Ectodermal cell (in vitro differentiated cells): ENCODE measurements around the gene HAND2.
A peak's percentile ranks its signal among the peaks of the same experiment; 100 is the strongest.

Experiments used
- H3K27ac ChIP-seq: 2 replicates; pipeline ENCODE4 v1.7.0; 2013; ENCODE audit warnings: mild to moderate bottlenecking, low read depth, low read length; ENCODE audit not compliant: insufficient read depth, poor library complexity, severe bottlenecking
- H3K27me3 ChIP-seq: 2 replicates; pipeline ENCODE4 v1.7.0; 2013; ENCODE audit warnings: mild to moderate bottlenecking, low read length; ENCODE audit not compliant: insufficient read depth, control insufficient read depth, poor library complexity, severe bottlenecking
- H3K36me3 ChIP-seq: one replicate; pipeline ENCODE4 v1.7.0; 2013; ENCODE audit warnings: low read length; ENCODE audit not compliant: control insufficient read depth, insufficient read depth
- H3K4me1 ChIP-seq: one replicate; pipeline ENCODE4 v1.7.0; 2013; ENCODE audit warnings: low read length; ENCODE audit not compliant: control insufficient read depth, insufficient read depth
- H3K4me3 ChIP-seq: 2 replicates; pipeline ENCODE4 v1.7.0; 2013; ENCODE audit warnings: low read depth, low read length, control low read depth; ENCODE audit not compliant: insufficient read depth
- H3K9me3 ChIP-seq: 2 replicates; pipeline ENCODE4 v1.7.0; 2013; ENCODE audit warnings: mild to moderate bottlenecking, low read length, moderate library complexity; ENCODE audit not compliant: control insufficient read depth
- WGBS, 2 experiments: methylation state at CpG; one replicate each; pipeline ENCODE4 v1.1.7; 2013; ENCODE audit warnings: missing lambda C conversion rate in 2 of 2; 5-methylcytosine and 5-hydroxymethylcytosine counted together

HAND2 gene

DNA sequence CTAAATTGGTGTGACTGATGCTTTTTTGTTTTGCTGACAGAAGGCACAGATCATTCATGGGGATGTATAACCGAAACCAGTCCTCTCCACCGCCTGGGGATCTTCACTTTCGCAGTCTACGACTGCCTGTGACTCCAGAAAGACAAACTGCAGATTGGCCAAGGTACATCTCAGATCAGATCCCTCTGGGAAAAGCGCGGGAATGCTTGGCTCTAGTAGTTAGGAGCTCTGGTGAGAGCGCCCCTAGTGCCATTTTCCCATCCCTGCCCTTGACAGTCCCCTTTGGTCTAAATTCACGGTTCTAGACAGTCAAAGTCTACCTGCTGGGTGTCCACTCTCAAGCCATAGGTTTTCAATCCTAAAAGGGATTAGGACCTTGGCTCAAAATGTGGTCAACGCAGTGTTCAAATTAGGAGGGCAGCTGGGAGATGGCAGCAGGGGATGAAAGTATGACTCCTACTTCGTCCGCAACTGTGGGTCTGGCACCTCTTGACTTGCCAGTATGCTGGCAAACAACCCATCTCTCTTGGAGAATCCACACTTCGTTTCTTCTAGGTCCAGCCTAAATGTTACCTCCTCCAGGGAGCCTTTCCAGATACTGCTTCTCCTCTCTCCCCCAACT is 6.9 kb upstream of the HAND2 start:
- H3K27me3 ChIP-seq = peaks cover 100% of the 10 kb centered on the region
- no peak overlapping the region for H3K4me3 ChIP-seq

DNA sequence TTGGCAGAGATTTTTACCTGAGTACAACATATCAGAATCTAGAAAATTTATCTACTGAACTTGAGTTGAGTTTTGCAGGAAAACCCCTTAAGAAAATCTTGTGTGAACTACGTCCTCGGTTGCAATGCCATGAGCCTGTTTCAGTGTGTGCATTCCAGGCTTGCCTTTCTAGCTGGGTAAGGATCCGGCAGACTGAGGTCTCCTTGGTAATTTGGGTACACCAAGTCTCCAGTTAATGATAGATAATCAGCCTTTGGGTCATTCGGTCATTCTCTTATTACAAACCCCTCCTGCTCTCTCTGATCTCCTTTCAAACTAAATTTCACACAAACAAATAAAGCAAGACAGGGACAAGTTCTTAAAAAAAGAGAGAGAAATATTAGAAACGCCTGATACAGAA is 5.9 kb upstream of the HAND2 start:
- Histone ChIP-seq H3K36me3 (no peaks in the 10 kb centered on the region), H3K4me1 (peaks cover 5% of the 10 kb centered on the region), H3K4me3 (no peak overlapping the region), H3K27ac (no peak overlapping the region), H3K9me3 (no peaks in the 10 kb centered on the region), H3K27me3 (peaks cover 100% of the 10 kb centered on the region)
- WGBS, 2 experiments = 37 to 40% methylated on average over 5 of the region's 5 CpGs

More for the DNA sequence above, 6.9 kb upstream of the HAND2 start:
- H3K36me3 ChIP-seq = no peaks in the 10 kb centered on the region
- no peak overlapping the region for H3K27ac ChIP-seq
- WGBS, 2 experiments = 11 to 12% methylated on average over 12 of the region's 12 CpGs
- peaks cover 5% of the 10 kb centered on the region for H3K4me1 ChIP-seq
- H3K9me3 ChIP-seq = no peaks in the 10 kb centered on the region

DNA sequence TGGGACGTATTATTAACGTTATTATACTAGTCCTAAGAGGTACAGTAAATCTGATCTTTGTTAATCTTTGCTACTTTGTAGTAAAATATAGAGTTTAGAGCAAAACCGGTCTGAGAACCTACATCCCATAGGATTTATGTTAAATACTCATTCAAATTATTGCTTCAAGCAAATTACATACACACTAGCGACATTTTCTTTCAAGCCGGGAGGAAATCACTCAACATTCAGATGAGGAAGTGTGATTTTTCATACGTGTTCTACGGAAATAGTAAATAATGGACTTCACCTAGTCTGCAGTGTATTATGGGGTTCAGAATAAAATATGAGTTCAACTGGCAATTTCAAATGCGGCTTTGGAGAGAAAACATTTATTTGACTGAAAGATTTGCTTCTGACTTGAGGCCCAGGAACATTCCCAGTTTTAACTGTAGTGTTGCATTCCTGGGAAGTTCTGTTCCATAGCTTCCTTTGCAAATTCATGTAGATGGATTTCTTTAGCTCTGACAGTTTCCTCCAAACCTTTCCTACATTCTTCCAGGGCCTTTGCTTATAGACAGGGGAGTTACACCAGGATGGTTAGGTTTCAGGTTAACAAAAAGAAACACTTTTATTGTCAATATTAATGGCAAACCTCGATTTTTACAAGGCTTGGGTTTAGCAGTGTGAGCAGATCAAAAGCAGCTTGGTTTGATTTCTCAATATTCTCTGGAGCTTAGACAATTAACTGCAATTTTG is 5.3 kb upstream of the HAND2 start:
- Histone ChIP-seq H3K27me3 (peaks cover 100% of the 10 kb centered on the region), H3K4me1 (peaks cover 5% of the 10 kb centered on the region), H3K36me3 (no peaks in the 10 kb centered on the region), H3K27ac (no peak overlapping the region), H3K9me3 (no peaks in the 10 kb centered on the region), H3K4me3 (no peak overlapping the region)
- WGBS, 2 experiments = 7 to 25% methylated on average over 6 to 9 of the region's 9 CpGs

DNA sequence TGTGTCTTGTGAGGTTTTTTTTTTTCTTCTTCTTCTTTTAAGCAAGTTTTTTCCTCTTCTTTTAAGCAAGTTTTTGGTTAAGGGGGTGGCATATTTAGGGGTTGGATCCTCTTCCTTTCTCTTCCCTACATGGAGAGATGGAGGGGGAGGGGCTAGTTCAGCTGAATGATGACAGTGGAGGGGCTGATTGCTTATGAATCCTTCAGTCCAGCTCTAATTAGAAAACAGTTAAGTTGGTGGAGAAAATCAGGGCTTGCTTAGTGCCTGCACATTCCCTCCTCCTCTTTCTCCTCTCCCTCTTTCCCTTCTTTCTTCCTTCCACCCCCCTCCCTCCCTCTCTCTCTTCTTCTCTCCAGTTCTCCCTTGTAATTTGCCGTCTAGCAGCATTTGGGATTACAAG is 4.4 kb upstream of the HAND2 start:
- WGBS, 2 experiments = 29% methylated on average over 1 of the region's 1 CpG; no CpG with 5 or more reads in 1 of the 2 experiments
- no peaks in the 10 kb centered on the region for H3K9me3 ChIP-seq
- H3K27me3 ChIP-seq = peaks cover 100% of the 10 kb centered on the region
- H3K36me3 ChIP-seq = no peaks in the 10 kb centered on the region
- H3K4me3 ChIP-seq = no peak overlapping the region
- H3K4me1 ChIP-seq = peaks cover 5% of the 10 kb centered on the region
- H3K27ac ChIP-seq = no peak overlapping the region

DNA sequence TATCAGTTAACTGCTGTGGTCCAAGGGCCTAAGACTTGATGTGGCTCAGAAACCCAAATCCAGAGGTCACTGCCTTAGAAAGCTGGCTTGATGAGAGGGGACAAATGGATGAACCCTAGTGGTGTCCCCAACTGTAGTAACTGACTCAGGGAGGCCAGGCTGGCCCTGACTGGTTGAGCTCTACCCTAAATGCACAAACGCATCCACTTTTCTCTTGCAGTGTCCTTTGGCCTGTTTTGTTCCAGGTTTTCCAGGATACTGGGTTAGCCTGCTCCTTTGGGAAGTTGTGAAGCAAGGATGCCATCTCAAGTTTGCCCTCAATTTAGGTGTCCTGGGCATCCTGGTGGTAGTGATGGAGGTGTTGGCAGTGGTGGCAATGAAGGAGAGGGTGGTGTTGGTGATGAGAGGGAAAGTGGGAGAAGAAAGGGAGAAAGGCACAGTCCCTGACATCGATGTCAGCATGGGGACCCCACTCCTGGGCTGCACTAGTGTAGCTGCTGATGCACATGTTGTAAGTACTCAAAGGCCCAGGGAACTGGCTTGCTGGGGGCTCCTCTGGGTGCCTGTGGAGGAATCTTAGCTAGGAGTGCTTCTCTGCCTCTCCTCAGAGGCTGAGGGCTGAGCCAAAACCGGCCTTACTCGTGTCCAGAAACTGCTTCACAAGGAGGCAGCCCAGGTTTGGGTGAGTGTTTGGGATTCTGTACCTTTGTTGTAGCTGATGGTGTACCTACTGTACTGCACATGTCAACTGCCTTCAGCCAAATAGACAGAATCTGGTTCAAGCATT is 2.9 kb upstream of the HAND2 start:
- Histone ChIP-seq H3K27me3 (peaks cover 100% of the 10 kb centered on the region), H3K27ac (no peak overlapping the region), H3K4me3 (no peak overlapping the region), H3K4me1 (peaks cover under 1% of the 10 kb centered on the region), H3K9me3 (no peaks in the 10 kb centered on the region), H3K36me3 (no peaks in the 10 kb centered on the region)
- WGBS, 2 experiments = 17 to 26% methylated on average over 4 of the region's 4 CpGs

DNA sequence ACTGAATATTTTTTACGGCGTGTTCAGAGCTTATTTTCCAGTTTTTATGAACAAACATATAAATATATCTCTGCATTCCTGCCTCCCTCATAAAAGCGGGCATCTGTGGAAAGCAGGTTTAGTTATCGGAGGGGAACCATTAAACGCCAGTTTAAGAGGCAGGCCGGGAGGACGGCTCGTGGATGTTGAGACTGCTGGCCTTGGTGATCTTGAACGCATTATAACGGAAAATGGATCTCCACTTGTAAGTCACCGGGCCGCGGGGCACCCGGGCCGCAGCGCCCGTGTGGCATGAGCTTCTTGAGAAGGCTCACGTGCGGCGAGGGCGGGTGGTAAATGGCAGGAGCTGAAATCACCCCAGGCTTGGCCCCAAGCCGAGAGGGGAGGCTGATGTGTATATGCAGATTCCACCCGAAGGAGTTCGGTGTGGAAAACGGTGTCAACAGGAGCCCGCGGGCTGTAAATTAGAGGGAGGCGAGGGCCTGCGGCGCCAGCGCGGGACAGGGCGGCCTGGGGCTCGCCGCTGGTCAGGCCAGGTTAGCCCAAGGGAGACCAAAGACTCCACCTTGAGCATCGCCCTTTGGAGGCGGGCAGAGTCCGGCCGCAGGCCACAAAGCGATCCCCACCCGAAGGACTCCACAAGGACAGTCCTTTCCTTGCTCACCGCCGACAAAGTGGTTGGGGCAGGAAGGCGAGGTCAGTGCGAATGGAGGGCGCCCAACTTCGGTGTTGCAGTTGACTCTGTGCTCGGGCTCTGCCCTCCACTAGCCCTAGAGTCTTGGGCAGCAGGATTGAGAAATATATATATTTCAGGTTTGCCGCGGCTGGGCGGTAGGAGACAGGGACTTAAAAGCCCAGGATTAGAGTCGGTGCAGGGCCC is 1.3 kb upstream of the HAND2 start:
- Histone ChIP-seq H3K4me1 (no peaks in the 10 kb centered on the region), H3K27ac (no peak overlapping the region), H3K27me3 (peaks cover 100% of the 10 kb centered on the region), H3K4me3 (no peak overlapping the region), H3K36me3 (no peaks in the 10 kb centered on the region), H3K9me3 (no peaks in the 10 kb centered on the region)
- 3 to 4% methylated on average over 52 of the region's 52 CpGs for WGBS, 2 experiments

DNA sequence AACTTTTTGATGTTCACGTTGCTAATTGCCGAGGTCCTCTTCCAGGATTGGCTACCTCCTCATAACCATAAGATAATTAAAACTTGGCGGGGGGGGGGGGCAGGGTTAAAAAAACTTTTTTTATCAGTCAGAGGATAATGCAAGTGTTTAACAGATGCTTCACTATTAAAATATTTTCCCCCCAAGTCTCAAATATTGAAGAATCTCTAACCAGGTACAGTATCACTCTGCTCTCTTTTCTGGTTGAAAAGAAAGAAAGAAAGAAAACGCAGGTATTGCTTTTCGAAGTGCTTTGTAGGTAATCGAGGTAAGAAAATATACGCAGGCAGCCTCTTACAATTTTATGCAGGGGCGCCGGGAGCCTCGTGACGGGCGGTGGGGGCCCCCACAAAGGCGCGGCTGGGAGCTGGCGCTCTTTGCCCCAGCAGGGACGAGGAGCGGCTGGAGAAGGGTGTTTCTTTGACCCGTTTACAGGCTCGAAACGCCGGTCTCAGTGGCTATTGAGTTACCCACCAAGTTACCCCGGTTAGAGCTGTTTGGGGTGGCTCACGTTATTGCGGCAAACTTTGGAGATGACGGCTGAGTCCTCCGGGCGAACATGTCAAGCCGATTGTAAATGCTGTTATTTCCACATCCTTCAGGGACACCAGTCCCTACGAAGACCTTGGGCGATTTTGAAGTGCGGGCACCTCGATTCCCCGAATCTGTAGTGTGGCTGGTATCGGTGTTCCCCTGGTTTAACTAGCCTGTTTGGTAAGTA is 477 bp upstream of the HAND2 start:
- peak overlapping the region; percentile 45 for H3K4me3 ChIP-seq
- no peaks in the 10 kb centered on the region for H3K9me3 ChIP-seq
- H3K27ac ChIP-seq = no peak overlapping the region
- no peaks in the 10 kb centered on the region for H3K36me3 ChIP-seq
- peaks cover 100% of the 10 kb centered on the region for H3K27me3 ChIP-seq
- H3K4me1 ChIP-seq = no peaks in the 10 kb centered on the region
- 3 to 4% methylated on average over 32 to 33 of the region's 34 CpGs for WGBS, 2 experiments

DNA sequence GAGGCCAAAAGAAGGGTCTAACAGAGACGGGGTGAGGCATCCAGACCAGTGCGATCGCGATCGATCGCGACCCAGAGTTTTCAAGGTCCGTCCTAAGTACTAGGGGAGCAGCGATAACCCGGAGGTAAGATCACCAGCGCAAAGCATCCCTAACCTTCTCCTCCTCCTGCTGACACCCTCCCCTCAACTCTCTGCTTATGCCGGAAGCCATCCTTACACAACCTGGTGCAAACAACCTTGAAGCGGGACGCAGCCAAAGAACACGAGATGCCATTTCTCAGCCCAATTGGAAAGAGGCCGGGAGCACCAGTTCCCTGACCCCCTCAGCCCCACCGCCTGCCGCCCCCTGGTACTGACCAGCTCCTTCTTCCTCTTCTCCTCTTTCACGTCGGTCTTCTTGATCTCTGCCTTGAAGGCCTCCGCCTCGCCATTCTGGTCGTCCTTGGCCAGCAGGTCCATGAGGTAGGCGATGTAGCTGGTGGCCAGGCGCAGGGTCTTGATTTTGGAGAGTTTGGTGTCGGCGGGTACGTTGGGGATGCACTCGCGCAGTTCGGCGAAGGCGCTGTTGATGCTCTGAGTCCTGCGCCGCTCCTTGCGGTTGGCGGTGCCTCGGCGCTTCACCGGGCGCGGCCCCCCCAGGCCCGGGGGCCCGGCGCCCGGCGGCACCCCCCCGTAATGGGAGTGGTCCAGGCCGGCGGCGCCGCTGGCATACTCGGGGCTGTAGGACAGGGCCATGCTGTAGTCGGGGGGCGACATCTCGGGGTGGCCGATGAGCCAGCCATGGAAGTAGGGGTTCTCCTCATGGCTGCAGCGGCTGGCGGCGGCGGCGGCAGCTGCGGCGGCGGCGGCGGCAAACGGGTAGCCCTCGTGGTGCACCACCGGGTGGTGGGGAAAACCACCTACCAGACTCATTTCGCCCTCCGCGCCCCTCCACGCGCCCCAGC is 1.4 kb downstream of the HAND2 start:
- Histone ChIP-seq H3K27me3 (peaks cover 100% of the 10 kb centered on the region), H3K4me3 (peak overlapping the region; percentile 3), H3K9me3 (no peaks in the 10 kb centered on the region), H3K36me3 (no peaks in the 10 kb centered on the region), H3K4me1 (no peaks in the 10 kb centered on the region), H3K27ac (no peak overlapping the region)
- 1 to 2% methylated on average over 75 of the region's 75 CpGs for WGBS, 2 experiments
